AML-193 (cell line): ENCODE results near the gene NUPR1.
A peak's percentile ranks its signal among the peaks of the same experiment; 100 is the strongest.
"Not testable (repeated sequence)": the region's sequence is repeated elsewhere in the genome, so short reads cannot be mapped to it uniquely, and the experiment has no call there.

Experiments used
- DNase-seq, 2 experiments: peaks; one replicate each; lab custom pipeline; 2025; lab: John Stamatoyannopoulos, UW

NUPR1 gene

DNA sequence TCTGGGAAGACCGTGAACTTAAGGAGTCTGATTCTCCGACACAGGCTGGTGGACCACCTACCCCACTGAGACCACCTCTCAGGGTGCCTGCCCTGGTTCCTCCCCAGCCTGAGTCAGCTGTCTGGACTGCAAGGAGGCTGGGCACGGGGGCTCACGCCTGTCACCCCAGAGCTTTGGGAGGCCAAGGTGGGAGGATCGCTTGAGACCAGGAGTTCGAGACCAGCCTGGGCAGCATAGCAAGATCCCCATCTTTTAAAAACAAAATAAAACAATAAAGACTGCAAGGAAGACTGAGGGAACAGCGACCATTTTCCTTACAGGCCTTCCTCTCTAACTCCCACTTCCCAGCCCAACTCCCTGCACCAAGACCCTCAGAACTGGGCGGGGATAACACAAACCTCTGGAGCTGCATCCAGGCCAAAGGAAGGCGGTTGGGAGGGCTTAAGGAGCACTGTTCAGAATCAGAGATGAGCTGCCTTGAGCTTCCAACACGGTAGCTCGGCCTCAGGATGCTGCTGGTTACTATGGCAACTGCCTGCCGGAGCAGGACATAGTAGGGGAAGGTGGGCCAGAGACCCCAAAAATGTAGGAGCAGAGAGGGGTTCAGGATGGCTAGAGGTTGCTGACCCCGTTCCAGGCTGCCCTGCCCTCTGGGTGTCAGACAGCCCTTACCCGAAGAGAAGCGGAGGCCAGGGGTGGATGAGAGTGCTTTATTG, 40.0 kb downstream of the NUPR1 start:
- DNase-seq: no peak

DNA sequence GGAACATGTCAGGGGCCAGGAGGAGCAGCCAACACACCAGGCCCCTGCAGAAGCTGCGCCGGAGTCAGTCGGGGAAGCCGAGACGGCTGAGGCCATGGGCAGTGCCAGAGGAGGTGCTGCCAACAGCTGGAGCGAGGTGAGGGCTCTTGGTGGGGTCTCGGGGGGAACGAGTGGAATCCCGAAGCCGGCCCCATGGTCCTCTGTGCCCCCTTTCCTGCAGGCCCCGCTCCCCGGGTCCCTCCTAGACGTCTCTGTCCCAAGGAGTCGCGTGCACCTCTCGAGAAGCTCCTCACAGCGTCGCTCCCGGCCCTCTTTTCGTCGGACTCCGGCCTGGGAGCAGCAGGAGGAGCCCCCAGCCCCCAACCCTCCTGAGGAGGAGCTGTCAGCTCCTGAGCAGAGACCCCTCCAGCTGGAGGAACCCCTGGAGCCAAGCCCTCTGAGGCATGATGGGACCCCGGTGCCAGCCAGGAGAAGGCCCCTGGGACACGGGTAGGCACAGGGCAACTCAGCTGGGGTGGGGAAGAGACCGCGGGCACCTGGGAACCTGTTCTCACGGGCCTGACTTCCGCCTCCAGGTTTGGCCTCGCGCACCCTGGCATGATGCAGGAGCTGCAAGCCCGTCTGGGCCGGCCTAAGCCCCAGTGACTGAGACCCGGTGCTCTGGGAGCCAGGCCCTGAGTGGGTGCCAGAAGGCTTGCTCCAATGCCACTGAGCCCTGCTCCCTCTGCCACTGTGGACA, 40.7 kb downstream of the NUPR1 start:
- no peak for DNase-seq

DNA sequence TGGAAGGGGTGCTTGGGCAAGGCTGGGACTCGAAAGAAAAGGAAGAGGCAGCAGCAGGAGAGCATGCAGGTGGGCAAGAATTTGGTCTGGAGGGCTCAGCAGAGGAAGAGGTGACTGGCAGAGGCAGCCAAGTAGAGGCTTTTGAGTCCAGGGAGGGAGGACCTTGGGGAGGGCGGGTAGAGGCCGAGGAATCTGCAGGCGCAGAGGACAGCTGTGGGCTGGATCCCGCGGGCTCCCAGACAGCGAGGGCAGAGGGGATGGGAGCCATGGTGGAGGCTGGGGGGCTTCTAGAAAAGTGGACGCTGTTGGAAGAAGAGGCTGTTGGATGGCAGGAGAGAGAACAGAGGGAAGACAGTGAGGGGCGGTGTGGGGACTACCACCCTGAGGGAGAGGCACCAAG, 41.4 kb downstream of the NUPR1 start:
- DNase-seq: no peak

DNA sequence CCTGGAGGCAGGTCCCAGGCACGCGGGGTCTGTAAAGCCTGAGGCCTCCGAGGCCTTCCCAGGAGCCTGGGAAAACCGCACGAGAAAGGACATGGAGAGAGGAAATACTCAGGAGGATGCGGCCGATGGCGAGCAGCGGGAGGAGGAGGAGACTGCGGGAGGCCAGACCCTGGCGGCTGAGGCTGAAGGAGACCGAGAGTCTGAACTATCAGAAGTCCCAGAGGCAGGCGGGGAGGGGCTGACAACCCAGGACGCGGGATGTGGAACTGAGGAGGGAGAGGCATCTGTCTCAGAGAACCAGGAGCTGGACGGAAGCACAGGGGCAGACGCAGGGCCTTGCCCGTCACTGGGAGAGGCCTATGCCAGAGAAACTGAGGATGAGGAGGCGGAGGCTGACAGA, 41.9 kb downstream of the NUPR1 start:
- DNase-seq: no peak

GRCh38 chr16:28495795-28496749, 42.7 kb downstream of the NUPR1 start:
- DNase-seq: no peak

- DNase-seq: no peak
These were observed 43.5 kb downstream of the NUPR1 start for GRCh38 chr16:28495098-28495793.

DNA sequence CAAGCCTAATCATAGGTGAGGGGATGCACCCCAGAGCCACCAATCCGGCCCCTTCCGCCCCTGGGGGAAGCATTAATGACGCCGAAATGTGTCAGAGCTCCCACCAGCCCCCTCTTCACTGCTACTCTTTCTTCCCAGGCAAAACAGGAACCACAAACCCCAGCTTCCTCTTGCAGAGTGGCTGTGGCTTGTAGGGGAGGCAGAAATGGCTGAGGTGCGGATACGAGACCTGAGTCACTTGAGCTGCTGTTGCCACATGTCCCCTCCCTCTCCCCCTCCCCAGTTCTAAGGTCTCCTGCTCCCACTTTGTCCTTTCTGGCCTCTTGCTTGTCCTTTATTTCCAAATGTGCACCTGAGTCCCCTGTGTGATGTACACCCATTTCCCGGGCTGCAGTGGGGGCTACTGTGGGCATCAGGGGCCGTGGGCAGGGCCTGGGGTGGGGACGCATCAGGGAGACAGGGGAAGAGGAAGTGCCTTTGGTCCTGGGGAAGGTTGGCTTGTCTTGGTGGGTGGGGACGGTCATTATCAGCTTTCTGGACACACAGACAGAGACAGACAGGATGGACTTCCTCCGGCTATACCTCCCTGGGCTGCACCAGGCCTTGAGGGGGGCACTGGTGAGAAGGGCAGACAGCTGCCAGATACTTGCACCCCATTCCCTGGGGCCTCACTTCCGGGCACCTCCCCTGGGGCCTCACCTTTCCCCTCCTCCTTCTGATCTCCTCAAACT, 44.5 kb downstream of the NUPR1 start, which contains the start of gene APOBR:
Gene APOBR, plus strand, starts transcription at position 523 of the 731 bp plus-strand sequence. Its CDS starts 39 bp downstream, at position 562.
- peak; percentile 94 to 97 for DNase-seq

GRCh38 chr16:28492511-28492910, 46.3 kb downstream of the NUPR1 start:
- DNase-seq: no peak

GRCh38 chr16:28491970-28492474, 46.8 kb downstream of the NUPR1 start, which contains the start of gene CLN3:
TSS of gene CLN3 (minus strand) at chr16:28492074. CDS start at chr16:28491759, 315 bp downstream.
- peak; percentile 88 to 94 for DNase-seq

- peak; percentile 68 to 75 for DNase-seq
These were observed 47.4 kb downstream of the NUPR1 start for GRCh38 chr16:28491230-28491969.

DNA sequence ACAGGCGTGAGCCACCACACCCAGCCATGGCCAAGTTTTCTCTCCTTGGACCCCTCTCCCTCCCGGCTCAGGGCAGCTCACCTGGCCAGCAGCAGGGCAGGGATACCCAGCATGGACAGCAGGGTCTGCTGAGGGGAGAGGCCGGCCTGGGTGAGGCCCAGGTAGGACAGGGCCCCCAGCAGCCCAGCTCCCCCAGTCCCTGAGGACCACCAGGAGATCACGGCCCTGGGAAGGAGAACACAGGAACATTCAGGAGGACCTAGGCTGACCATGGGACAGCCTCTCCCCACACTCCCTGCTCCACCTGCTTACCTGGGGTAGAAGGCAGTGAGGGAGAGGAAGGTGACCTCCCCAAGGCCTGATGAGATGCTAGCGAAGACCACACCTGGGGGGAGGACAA, 52.5 kb downstream of the NUPR1 start:
- DNase-seq: no peak

GRCh38 chr16:28483361-28483760, 55.4 kb downstream of the NUPR1 start:
- DNase-seq: not testable (repeated sequence)
